AG04449 (cell line): ENCODE data around the gene RAD52.

ENCODE experiments used
- CTCF ChIA-PET: fragments of 350-600 bp; formaldehyde crosslinking; extraction: SDS; loops from one replicate; lab custom pipeline; 2021; ENCODE audit warnings: antibody characterized with exemption; lab: Yijun Ruan, JAX
- POLR2A ChIA-PET: fragments of 400-600, 350-600 bp; formaldehyde crosslinking; extraction: SDS; loops from one replicate; lab custom pipeline; 2020; ENCODE audit warnings: antibody characterized with exemption, inconsistent platforms; lab: Yijun Ruan, JAX
- DNase-seq: peaks from one replicate; pipeline ENCODE4 v3.0.0-alpha.2; 2010; ENCODE audit warnings: low read depth, low spot score
- H3K4me3 ChIP-seq: 2 replicates; pipeline ENCODE4 v1.5.1; 2011; ENCODE audit warnings: low read depth, mild to moderate bottlenecking, control low read depth, low read length
- CTCF ChIP-seq: IDR thresholded peaks from one replicate; pipeline ENCODE4 v1.5.1; 2011; ENCODE audit warnings: mild to moderate bottlenecking, moderate library complexity, low read length, control low read depth, inconsistent platforms; ENCODE audit not compliant: insufficient read depth; ENCODE audit errors: missing control alignments

The RAD52 gene

DNA sequence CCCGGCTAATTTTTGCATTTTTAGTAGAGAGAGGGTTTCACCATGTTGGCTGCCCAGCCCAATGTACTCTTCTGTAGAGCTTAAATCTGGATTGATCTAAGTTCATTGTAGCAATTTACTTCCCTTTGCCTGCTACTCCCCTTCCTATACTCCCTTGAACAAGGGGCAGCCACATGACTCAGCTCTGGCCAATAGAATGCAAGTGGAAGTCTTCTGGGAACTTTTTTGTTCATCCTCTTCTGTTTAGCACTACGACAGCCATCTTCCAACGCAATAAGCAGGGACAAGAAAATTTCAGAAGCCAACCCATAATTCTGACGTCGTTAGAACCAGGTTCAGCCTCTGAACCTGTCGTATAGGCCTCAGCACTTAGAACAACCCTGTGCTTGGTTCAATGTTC lies 6.4 kb upstream of the RAD52 start:
- no peak for DNase-seq
- POLR2A ChIA-PET: no interaction called here
- no peak overlapping the region for H3K4me3 ChIP-seq
- TF ChIP-seq CTCF: no peak
- CTCF ChIA-PET: interaction anchor here (1.2 kb wide), 1 partner anchor 12 kb away, joined by 3 read pairs; no protein-coding TSS in a partner anchor

DNA sequence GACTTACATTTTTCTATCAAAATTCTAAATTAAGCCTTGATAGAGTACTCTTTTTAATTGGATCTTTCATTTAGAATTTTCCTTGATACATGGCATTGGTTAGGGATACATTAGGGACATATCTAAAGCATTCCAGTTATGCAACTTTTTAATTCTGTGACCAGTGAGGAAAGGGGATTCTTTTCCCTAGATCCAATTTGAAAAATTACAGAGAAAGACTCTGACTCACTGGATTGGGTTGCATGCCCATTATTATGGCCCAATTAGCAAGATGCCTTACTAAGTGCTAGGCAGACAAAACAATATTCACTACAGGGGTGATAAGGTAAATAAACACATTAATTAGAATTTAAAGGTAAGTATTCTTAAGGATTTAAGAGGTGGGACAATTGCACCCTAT lies 5.2 kb upstream of the RAD52 start:
- POLR2A ChIA-PET: no interaction called here
- CTCF ChIA-PET: no interaction called here
- no peak overlapping the region for H3K4me3 ChIP-seq
- no peak for DNase-seq
- no peak for TF ChIP-seq CTCF

- ChIA-PET CTCF (interaction anchor here (1.0 to 3.9 kb wide), 4 partner anchors 137 to 384 kb away, joined by 3 to 20 read pairs (median 4); no protein-coding TSS in a partner anchor), POLR2A (no interaction called here)
- H3K4me3 ChIP-seq: no peak overlapping the region
- no peak for DNase-seq
- TF ChIP-seq CTCF: no peak
These were observed 4.3 kb upstream of the RAD52 start for GRCh38 chr12:953776-954175.

DNA sequence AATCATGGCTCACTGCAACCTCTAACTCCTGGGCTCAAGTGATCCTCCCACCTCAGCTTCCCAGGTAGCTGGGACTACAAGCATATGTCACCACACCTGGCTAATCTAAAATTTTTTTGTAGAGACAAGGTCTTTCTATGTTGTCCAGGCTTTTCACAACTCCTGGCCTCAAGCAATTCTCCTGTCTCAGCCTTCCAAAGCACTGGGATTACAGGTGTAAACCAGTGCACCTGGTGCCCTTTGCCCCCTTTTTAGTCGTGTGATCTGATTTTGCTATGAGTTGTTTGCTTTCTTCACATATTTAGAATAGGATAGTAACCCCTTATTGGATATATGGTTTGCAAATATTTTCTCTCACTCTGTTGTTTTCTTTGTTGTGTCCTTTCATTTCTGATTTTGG lies 1.7 kb upstream of the RAD52 start:
- CTCF ChIA-PET: interaction anchor here (0.7 to 3.9 kb wide), 15 partner anchors 10 to 633 kb away, joined by 3 to 20 read pairs (median 3); partner anchors contain the start of gene ERC1

DNA sequence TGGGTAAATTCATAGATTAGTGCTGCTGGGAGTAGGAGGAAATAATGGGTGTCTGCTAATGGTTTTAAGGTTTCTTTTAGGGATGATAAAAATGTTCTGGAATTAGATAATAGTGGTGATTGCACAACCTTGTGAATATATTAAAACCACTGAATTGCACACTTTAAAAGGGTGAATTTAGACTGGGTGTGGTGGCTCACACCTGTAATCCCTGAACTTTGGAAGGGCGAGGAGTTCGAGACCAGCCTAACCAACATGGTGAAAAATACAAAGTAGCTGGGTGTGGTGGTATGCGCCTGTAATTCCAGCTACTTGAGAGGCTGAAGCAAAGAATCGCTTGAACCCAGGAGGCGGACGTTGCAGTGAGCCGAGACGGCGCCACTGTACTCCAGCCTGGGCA lies 1.3 kb downstream of the RAD52 start:
- POLR2A ChIA-PET: no interaction called here
- no peak for TF ChIP-seq CTCF
- no peak for DNase-seq
- H3K4me3 ChIP-seq: peak overlapping the region; percentile 90
- CTCF ChIA-PET: interaction anchor here (1.5 to 2.5 kb wide), 4 partner anchors 10 to 635 kb away, joined by 8 to 22 read pairs (median 18); no protein-coding TSS in a partner anchor

More for the DNA sequence above, 1.7 kb upstream of the RAD52 start:
- POLR2A ChIA-PET: no interaction called here
- no peak overlapping the region for H3K4me3 ChIP-seq
- DNase-seq: no peak
- TF ChIP-seq CTCF: no peak

DNA sequence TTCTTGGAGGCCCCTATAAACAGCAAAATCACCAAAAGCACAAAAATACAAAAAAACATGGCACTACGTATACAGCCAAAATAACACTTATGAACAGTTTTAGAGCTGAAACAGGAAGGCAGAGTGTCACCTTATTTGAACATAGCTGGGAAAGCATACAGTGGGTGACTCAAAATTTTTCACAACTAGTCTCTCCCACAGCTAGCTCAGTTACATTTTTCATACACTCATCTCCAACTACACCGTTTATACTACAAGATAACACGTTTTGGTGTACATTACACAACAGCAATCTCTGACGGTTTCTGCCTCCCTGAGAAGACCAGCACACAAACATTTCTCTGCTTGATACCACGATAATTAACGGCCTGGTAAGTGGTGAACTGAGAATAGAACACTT lies 2.9 kb downstream of the RAD52 start:
- no peak overlapping the region for H3K4me3 ChIP-seq
- no peak for TF ChIP-seq CTCF
- POLR2A ChIA-PET: no interaction called here
- DNase-seq: no peak
- CTCF ChIA-PET: interaction anchor here (0.9 to 1.6 kb wide), 6 partner anchors 146 to 377 kb away, joined by 3 to 4 read pairs (median 4); no protein-coding TSS in a partner anchor
